Stimulated activated naive CD4-positive, alpha-beta T cell (primary cell): Measurements from ENCODE around the gene RAB5B.
"Not testable (repeated sequence)": the region's sequence is repeated elsewhere in the genome, so short reads cannot be mapped to it uniquely, and the experiment has no call there.

ENCODE experiments used
- DNase-seq, 6 experiments: peaks; one replicate each; lab custom pipeline; 2025; lab: John Stamatoyannopoulos, UW

Gene RAB5B

DNA sequence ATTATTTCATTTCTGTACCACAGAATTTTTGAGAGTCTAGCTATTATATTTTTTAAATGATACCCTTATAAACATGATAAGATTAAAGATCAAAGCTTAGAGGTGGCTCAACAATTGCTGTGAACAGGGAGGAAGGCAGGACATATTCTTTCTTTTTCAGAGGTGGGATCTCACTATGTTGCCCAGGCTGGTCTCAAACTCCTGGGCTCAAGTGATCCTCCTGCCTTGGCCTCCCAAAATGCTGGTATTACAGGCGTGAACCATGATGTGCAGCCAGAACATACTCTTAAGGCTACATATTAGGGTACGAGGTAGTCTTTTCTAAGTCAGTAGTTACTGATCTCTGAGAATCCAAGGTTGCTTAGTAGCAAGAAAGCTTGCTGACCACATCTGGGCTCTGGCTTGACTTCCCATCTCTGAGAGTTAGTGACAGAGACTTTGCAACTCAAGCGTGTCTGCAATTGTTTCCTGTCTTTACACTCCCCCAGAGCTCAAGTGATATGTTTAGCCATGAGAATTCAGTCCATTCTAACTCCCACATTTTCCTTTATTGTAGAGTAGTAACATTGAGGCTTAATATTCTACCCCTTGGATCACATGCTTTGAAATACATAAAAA, 8.6 kb downstream of the RAB5B start:
- no peak for DNase-seq

DNA sequence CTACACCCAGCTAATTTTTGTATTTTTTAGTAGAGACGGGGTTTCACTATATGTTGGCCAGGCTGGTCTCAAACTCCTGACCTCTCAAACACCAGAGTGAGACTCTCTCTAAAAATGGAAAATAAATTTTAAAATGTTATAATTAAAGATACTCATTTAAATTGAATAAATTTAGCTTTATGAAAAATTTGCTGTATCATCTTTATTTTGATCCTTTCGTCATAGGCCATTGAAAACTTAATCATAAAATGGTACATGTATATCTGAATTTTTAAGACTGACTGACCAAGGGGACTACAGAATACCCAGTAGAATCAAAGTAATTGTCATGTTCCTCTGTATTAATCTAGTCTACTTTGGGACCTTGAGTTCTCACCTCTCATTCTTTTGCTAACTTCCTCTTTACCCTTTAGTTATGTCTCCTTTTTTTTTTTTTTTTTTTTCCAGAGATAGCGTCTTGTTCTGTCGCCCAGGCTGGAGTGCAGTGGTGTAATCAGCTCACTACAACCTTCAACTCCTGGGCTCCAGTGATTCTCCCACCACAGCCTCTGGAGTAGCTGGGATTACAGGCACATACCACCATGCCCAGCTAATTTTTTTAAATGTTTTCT, 9.5 kb downstream of the RAB5B start:
- no peak for DNase-seq

DNA sequence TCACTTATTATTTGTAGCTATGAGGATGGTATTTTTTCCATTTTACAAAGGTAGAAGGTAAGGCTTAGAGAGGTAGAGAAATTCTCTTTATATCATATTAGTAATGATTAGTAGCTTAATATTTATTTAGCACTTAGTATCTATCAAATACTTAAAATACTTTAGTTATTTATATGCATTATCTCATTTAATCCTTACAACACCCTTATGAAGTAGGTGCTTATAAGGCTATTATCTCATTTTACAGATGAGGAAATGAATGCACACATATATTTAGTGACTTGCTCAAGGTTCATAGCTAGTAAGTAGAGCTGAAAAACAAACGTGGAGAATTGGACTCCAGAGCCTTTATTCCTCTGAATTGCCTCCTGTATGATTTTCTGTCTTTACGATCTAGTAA, 11.0 kb downstream of the RAB5B start:
- DNase-seq: no peak

DNA sequence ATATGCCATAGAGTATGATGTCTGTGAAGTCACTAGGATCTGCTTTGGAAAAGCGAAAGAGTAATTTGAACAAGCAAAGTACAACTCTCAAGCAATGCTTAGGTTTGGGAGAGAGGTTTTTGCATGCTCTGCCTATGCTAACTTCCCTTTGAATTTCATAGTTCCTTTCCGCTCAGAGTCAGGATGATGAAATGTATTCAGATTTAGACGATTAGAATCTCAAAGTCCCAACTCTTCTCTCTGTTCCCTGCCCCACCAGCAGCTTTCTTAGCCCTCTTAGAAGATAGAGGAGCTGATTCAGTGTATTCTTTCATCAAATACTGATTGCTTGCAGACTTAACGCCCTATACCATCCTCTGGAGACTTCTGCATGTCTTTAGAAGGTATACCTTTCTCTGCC, 11.5 kb downstream of the RAB5B start:
- no peak for DNase-seq

DNA sequence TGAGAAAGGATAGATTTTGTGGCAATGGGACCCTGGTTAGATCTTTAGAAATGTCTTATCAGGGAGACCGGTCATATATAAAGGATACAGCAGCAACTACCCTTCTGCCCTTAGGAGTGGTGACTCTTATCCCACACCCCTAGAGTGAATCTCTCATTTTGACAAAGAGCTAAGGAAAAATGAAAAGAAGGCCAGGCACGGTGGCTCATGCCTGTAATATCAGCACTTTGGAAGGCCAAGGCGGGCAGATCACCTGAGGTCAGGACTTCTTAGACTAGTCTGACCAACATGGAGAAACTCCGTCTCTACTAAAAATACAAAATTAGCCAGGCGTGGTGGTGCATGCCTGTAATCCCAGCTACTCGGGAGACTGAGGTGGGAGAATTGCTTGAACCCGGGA, 12.1 kb downstream of the RAB5B start:
- DNase-seq: not testable (repeated sequence)

DNA sequence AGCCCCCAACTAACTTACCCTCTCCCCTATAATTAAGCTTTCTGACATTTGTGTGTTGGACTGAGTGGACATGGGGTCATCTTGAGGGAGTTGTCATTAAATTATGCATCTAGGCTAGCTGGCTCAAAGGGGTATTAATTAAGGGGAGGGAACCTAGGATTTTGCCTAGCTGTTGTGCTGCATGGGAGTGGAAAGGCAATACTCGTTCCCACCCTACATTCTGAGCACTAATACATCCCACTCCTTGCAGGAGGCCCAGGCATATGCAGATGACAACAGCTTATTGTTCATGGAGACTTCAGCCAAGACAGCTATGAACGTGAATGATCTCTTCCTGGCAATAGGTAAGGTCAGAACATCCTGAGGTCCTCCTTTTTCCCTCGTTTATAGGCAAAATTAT, 17.2 kb downstream of the RAB5B start:
- DNase-seq: no peak

DNA sequence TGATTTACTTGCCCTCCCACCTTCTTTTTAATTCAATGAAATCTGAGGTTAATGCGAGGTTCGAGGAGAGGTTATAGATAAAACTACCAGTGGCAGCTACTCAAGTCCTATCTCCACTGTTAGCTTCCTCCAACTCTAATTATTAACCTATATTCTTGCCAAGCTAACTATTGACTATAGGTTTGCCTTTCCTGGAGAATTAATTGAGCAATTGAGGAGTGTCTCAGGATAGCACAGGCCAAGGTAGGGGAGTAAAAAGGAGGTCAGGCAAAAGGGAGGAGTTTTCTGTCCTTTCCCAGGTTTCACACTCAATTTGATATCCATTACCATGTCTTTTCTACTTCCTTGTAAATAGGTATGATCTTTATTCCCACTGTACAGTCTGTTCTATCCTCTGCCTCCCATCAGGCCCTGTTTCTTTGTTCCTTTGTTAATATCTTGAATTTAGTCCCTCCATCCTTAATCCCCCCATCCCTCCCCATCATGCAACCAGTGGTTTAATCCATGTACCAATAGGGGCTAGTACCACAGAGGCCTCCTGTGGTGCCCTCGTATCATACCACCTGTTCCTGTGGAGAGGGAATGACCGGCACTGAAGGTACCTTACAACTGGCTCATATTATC, 19.5 kb downstream of the RAB5B start:
- DNase-seq: no peak

DNA sequence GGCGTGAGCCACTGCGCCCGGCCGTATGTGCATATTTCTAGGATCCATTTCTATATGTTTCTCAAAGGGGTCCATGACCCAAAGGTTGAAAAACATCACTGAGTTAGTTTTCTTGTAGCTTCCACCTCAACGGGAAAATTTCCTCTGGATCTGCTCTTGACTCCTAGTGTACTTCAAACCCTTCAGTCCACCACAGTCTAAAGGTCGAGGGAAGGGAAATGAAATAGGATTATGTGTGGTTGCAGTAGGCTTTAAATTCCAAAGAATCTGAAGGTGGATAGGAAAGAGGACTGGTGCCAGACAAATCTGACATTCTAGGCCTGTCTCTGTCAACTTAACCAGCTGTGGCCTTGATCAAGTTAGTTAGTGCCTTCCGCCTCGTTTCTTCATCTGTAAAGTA, 21.5 kb downstream of the RAB5B start:
- no peak for DNase-seq

DNA sequence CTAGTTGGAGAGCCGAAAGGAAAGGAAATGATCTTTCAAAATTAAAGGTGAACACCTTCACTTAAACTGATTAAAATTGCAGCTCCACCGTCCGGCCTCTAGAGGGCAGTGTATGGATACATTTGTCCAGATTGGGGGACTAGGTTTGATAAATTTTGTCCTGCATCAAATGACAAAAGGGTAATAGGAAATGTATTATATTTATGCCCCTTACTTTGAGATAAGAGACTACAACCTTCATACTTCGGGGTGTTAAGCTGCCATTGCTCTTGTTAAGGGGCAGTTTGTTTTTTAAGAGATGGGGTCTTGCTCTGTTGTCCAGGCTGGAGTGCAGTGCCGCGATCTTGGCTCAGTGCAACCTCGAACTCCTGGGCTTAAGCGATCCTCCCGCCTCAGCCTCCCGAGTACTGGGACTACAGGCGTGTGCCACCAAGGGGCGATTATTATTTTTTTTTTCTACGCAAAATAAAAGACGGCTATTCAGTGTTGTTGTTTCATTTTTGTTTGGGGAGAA, 22.4 kb downstream of the RAB5B start:
- peak; percentile 18 to 81 (median 46) for DNase-seq

DNA sequence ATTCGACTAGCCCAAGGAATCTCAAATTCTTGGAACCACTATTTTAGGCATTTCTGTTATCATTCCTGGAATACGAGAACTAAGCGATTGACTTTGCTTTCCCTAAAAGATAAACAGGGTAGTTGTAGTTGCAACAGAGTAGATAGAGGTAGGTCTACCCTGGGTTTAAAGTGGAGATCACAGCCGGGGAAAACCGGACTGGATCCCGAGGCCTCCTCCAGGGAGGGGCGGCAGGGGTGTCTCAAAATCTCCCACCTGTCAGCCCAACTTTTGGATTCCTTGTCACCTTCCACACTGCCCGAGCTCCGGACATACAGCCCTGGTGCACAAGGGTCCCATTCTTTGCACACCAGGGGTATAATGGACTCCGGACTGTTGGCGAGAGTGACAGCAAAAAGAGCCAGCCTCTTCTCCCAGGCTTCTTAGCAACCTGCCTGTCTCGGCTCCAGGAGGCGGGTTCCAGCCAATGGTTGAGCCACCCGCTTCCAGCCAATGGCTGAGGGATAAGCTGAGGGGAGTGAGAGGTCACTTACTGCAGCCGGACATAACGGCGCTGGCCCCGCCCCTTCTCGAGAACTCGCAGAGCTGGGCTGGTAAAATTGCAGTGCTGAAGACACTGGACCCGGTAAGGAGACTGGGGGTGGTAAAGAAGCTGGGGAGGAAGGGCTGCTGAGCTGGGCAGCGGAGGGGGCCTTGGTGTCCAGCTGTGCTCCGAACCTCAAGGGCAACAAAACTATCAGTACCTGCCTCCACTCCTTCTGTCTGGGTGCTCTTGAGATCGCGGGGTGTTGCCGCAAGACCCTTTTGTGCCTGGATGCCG, 23.0 kb downstream of the RAB5B start, which contains the start of gene SUOX:
Gene SUOX, plus strand, starts transcription at position 562 of the 820 bp plus-strand sequence. CDS start 4,946 bp downstream, outside the sequence.
- DNase-seq: peak in 3 of 6 experiments; percentile 8 to 24 (median 17)

DNA sequence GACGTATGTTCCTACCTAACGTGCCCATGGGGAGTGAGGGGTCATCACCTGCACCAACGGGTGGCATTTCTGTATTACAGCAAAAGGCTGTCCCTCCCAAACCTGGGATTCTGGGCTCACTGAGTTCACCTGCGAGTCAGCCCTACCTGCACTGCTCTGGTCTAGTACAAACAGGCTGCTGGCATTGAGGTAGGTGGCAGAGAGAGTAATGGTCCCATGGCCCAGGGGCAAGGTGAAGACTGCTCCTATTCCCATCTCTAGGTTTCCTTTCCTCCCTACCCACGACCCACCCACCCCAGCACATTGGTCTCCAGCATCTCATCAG, 23.6 kb downstream of the RAB5B start:
- DNase-seq: peak in 1 of 6 experiments; percentile 17

DNA sequence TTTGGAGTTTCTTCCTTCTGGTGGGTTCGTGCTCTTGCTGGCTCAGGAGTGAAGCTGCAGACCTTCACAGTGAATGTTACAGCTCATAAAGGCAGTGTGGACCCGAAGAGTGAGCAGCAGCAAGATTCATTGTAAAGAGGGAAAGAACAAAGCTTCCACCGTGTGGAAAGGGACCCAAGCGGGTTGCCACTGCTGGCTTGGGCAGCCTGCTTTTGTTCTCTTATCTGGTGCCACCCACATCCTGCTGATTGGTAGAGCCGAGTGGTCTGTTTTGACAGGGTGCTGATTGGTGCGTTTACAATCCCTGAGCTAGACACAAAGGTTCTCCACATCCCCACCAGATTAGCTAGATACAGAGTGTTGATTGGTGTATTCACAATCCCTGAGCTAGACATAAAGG, 25.6 kb downstream of the RAB5B start:
- DNase-seq: not testable (repeated sequence)

DNA sequence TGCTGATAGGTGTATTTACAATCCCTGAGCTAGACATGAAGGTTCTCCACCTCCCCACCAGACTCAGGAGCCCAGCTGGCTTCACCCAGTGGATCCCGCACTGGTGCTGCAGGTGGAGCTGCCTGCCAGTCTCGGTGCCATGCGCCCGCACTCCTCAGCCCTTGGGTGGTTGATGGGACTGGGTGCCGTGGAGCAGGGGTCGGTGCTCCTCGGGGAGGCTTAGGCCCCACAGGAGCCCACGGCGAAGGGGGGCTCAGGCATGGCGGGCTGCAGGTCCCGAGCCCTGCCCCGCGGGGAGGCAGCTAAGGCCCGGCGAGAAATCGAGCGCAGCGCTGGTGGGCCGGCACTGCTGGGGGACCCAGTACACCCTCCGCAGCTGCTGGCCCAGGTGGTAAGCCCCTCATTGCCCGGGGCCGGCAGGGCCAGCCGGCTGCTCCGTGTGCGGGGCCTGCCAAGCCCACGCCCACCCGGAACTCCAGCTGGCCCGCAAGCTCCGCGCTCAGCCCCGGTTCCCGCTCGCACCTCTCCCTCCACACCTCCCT, 26.2 kb downstream of the RAB5B start:
- not testable (repeated sequence) for DNase-seq

DNA sequence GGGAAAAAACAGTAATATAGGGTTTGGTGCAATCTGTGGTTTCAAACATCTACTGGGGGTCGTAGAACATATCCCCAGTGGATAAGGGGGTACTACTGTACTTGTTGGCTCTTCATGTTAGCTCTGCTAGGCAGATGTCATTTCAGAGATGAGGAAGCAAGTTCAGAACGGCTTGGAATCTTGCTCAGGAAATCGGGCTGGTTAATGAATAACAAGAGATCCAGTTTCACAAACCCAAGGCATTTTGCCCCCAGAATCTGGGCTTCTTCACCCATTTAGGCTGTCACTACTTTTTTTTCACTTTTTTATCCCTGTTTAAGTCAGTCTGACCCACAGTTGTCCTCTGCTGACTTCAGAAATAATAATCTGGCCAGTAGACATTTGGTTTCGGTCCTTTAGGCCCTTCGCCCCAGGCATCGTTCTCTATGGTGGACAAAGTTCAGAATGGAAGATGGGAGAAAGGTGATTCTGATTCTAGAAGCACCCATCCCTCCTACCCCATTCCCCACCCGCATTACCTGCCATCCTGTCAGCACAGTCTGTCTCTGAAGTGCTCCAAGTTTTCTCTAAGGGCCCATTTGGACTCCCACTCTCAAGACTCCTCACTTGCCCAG, 27.7 kb downstream of the RAB5B start:
- DNase-seq: no peak

DNA sequence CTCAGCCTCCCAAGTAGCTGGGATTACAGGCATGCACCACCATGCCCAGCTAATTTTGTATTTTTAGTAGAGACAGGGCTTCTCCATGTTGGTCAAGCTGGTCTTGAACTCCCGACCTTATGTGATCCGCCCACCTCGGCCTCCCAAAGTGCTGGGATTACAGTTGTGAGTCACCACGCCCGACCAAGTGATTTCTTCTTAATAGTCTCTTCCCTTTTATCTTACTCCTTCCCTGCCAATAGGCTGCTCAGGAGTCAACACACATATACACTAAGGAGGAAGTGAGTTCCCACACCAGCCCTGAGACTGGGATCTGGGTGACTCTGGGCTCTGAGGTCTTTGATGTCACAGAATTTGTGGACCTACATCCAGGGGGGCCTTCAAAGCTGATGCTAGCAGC, 29.5 kb downstream of the RAB5B start:
- DNase-seq: not testable (repeated sequence)

DNA sequence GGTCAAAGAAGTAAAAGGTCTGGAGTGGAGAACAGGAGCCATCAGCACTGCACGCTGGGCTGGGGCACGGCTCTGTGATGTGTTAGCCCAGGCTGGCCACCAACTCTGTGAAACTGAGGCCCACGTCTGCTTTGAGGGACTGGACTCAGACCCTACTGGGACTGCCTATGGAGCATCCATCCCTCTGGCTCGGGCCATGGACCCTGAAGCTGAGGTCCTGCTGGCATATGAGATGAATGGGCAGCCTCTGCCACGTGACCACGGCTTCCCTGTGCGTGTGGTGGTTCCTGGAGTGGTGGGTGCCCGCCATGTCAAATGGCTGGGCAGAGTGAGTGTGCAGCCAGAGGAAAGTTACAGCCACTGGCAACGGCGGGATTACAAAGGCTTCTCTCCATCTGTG, 30.3 kb downstream of the RAB5B start:
- DNase-seq: no peak

DNA sequence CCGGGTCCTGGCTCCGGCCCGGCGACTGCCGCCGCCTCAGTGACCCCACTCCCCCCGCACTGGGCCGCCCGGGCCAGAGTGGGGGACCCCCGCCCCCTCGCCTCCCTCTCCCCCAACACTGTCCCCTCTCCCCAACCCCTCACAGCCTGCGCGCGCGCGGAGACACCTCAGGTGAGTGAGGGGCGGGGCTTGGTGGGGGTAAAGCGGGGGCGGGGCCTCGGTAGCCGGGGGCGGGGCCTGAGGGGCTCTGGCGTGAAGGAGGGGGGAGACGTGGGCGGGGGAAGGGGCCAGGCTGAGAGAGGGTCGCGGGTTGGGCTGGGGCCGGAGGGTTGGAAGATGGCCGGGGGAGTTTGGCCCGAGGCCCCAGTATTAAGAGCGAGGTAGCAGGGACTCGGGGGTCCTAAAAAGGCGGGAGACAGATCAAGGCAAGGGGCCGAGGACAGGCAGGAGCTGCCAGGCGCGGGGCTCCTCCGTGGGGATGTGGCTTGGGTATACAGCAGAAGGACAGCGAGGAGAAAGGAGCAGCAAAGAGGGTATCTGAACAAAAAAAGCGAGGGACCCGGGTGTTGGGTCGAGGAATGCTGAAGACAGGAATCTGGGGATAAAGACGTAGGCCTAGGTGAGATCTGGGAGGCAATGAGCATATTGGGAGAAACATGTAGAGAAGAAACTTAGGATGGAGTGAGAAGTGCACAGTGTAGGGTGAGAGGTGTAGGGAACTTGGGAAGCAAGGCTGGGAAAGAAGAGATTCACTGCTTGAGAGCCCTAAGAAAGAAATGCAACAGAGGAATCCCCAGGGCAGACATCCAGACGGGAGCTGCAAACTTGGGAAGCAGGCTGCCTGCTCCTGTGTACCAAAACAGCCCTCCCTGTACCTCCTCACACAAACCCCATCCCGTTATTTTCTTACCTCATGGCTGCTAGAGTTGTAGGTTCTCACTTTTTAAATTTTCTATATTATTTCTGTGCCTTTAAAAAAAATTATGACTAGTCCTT, 34.0 kb downstream of the RAB5B start:
- peak; percentile 37 to 81 (median 74) for DNase-seq

DNA sequence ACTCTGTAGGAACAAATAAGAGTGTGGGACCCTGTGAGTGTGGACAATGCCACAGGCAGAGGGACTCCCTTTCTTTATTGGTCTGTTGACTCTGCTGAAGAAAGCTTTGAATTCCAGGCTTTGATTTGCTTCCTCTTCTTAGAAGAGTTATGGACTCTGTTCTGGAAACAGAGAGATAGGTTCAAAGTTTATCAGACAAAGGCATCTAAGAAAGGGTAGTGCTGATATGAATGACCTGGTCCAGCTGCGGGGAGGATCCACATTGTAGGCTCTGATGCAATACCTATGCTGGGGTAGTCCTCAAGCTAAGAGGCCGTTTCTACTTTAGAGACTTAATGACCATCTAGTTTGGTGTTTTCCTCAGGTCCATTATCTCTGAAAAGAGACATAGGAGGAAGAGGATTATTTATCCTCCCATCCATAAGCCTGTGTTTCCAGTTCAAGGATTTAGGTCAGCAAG, 36.3 kb downstream of the RAB5B start:
- DNase-seq: no peak

DNA sequence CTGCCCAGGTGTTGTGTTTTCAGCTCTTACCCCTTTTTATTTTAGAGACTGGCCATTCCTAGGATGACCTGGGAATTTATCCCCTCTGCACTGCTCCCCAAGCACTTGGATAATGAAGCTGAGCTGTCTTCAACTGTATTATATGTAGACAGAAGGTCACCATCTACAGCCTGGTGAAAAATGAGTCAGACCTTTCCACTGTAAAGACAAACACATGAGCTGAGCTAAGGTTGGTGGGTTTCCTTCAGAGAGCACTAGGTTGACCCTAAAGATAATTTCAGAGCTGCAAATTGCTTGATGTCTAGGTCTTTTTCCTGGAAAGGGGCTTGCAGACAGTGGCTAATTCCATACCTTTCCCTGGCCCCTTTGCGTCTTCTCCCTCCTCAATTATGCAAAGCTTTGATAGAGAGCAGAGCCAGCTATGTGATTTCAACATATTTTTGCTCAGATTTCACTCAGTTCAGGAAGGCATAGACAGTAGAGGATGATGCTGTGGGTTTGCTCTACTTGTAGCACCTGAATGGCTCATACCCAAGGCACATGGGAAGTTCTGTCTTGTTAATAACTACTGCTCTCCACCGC, 37.7 kb downstream of the RAB5B start:
- no peak for DNase-seq

DNA sequence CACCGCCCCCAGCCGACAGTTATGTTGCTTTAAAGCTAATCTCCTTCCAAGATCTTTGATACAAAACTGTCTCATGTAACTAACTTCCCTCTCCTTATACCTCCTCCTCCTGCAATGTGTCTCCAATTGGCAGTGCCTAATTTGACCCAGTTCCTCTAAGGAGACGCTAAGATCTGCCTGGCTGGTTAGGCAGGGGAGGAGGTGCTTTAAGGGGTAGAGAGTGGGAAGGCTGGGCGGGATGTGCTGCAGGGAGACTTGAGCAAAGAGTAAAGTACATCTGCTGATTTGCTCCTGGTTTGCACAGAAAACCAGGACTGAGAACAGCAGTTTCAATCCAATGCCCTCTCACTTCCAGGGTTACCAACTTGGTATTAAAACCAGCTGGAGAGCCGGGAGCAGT, 39.6 kb downstream of the RAB5B start:
- no peak for DNase-seq
